Measurements from ENCODE around the gene SZT2. TPM values are rescaled to one million over a fixed set of nuclear protein-coding genes. Genes with fewer than 3 reads are reported as not detected.

The SZT2 gene
- total RNA-seq, 1 donor from 2014 or later, result 17.0 TPM

DNA sequence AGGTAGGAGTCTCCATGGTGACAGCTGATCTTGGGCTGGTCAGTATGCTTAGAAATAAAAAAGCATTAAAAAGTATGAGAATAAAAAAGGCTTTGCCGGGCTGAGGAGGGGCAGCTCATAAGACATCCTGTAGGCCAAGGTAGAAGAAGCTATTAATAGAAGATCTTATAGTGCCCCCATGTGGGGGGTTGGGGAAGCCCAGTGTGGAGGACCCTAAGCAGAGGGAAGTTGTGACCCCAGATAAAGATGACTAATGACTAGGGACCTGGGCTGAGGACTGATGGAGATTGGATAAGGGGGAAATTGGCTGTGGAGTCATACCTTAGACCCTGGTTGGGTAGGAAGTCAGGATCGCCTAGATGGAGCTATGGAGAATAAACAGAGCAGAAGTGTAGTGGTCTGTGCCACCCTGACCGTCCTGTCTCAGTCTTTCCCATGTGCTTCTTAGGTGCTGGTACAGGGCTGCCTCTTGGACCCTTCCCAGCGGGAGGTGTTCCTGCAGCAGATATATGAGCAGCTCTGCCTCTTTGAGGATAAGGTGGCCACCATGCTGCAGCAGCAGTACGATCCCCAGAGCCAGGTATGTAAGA is 25.0 kb downstream of the SZT2 start:
- TF ChIP-seq, protein P1, sequence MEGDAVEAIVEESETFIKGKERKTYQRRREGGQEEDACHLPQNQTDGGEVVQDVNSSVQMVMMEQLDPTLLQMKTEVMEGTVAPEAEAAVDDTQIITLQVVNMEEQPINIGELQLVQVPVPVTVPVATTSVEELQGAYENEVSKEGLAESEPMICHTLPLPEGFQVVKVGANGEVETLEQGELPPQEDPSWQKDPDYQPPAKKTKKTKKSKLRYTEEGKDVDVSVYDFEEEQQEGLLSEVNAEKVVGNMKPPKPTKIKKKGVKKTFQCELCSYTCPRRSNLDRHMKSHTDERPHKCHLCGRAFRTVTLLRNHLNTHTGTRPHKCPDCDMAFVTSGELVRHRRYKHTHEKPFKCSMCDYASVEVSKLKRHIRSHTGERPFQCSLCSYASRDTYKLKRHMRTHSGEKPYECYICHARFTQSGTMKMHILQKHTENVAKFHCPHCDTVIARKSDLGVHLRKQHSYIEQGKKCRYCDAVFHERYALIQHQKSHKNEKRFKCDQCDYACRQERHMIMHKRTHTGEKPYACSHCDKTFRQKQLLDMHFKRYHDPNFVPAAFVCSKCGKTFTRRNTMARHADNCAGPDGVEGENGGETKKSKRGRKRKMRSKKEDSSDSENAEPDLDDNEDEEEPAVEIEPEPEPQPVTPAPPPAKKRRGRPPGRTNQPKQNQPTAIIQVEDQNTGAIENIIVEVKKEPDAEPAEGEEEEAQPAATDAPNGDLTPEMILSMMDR (IDR thresholded peaks at IDR 0.05; ENCODE audit: insufficient read depth, low read length, poor library complexity, severe bottlenecking), result peak; percentile 54
- peaks cover 1% of the 10 kb centered on the region for H3K36me3 ChIP-seq (ENCODE audit: control insufficient read depth, insufficient read depth, low read length)
- no peak overlapping the region for H3K4me3 ChIP-seq (ENCODE audit: low read depth, low read length)
- no peak for DNase-seq (ENCODE audit: low read depth)
- no peaks in the 10 kb centered on the region for H3K27me3 ChIP-seq (ENCODE audit: control insufficient read depth, insufficient read depth, low read length)

DNA sequence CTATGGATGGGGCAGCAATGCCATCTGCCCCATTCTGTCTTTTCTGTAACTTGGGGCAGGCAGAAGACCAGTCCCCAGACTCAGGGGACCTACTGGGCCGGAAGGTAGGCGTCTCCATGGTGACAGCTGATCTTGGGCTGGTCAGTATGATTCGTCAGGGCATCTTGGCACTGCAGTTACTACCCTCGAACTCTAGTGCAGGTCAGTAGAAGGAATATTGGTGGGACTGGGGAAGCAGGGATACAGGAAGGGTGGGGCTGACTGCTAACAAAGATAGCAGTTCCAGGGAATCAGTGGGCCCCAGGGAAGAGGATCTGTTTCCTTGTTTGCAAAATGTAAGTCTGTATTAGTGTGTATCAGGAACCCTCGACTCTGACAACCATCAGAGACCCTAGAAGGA is 26.2 kb downstream of the SZT2 start:
- Histone ChIP-seq H3K4me3 (ENCODE audit: low read depth, low read length) (no peak overlapping the region), H3K27me3 (ENCODE audit: control insufficient read depth, insufficient read depth, low read length) (no peaks in the 10 kb centered on the region), H3K36me3 (ENCODE audit: control insufficient read depth, insufficient read depth, low read length) (peaks cover 1% of the 10 kb centered on the region)
- TF ChIP-seq, protein P1 (IDR thresholded peaks at IDR 0.05; ENCODE audit: insufficient read depth, low read length, poor library complexity, severe bottlenecking), result no peak
- DNase-seq (ENCODE audit: low read depth), result no peak

DNA sequence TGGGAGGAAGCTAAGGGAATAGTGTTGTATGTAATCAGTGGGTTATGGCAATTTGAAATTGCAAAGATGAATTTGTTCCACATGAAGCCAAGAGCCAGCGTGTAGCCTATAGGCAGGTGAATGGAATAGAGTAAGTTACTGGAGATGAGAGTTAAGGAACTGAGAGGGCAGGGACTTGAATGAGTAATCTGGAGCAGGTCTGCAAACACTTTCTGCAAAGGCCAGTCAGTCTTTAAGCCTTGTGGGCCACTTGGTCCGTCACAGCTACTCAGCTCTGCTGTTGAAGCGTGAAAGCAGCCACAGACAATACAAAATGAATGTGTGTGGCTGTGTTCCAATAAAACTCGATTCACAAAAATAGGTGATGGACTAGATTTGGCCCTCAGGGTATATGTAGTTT is 29.2 kb downstream of the SZT2 start:
- H3K36me3 ChIP-seq (ENCODE audit: control insufficient read depth, insufficient read depth, low read length), result peaks cover 2% of the 10 kb centered on the region
- H3K27me3 ChIP-seq (ENCODE audit: control insufficient read depth, insufficient read depth, low read length), result no peaks in the 10 kb centered on the region
- TF ChIP-seq, protein P1 (IDR thresholded peaks at IDR 0.05; ENCODE audit: insufficient read depth, low read length, poor library complexity, severe bottlenecking), result no peak
- H3K4me3 ChIP-seq (ENCODE audit: low read depth, low read length), result no peak overlapping the region
- DNase-seq (ENCODE audit: low read depth), result no peak

GRCh38 chr1:43419627-43420425 is 30.1 kb downstream of the SZT2 start:
- H3K36me3 ChIP-seq (ENCODE audit: control insufficient read depth, insufficient read depth, low read length), result peaks cover 2% of the 10 kb centered on the region
- H3K4me3 ChIP-seq (ENCODE audit: low read depth, low read length), result no peak overlapping the region
- TF ChIP-seq, protein P1 (IDR thresholded peaks at IDR 0.05; ENCODE audit: insufficient read depth, low read length, poor library complexity, severe bottlenecking), result no peak
- H3K27me3 ChIP-seq (ENCODE audit: control insufficient read depth, insufficient read depth, low read length), result no peaks in the 10 kb centered on the region
- DNase-seq (ENCODE audit: low read depth), result no peak

GRCh38 chr1:43420874-43421273 is 31.2 kb downstream of the SZT2 start:
- TF ChIP-seq, protein P1 (IDR thresholded peaks at IDR 0.05; ENCODE audit: insufficient read depth, low read length, poor library complexity, severe bottlenecking), result no peak
- DNase-seq (ENCODE audit: low read depth), result no peak
- Histone ChIP-seq H3K27me3 (ENCODE audit: control insufficient read depth, insufficient read depth, low read length) (no peaks in the 10 kb centered on the region), H3K36me3 (ENCODE audit: control insufficient read depth, insufficient read depth, low read length) (peaks cover 2% of the 10 kb centered on the region), H3K4me3 (ENCODE audit: low read depth, low read length) (no peak overlapping the region)

Measured in kidney epithelial cell (primary cell).